Left ventricle myocardium superior (tissue), 1 donor: ENCODE data around the gene FHIT. TPM values are rescaled to one million over a fixed set of nuclear protein-coding genes. Genes with fewer than 3 reads are reported as not detected.

Experiments
- ATAC-seq: fragments of 200-7000 bp; cut with Tn5 transposase; one replicate; pipeline ENCODE4 v1.9.1; 2020; ENCODE audit warnings: mild to moderate bottlenecking, moderate library complexity
- DNase-seq: peaks from one replicate; pipeline ENCODE4 v3.0.0-alpha.2; 2020
- intact Hi-C: fragments of 100-400 bp; cut with micrococcal nuclease; formaldehyde crosslinking; loops from one replicate; pipeline ENCODE4 v1.11.0; 2022
- long read RNA-seq: library from polyadenylated mRNA; unstranded; transcript quantifications from one replicate; pipeline ENCODE4 v2.0.0, GENCODE V29; 2021
- total RNA-seq: library from RNA; stranded (reverse); fragmentation: NEBNext Ultra II Directional; extraction: Animal tissue kit (Norgen Biotek cat#: 25700); gene quantifications from one replicate; pipeline ENCODE4 v1.2.1, GENCODE V29; 2021
- donor health status: DM: no; HTN: yes; CAD: no; lungs with severe emphysema.

Gene FHIT
- total RNA-seq: 18.2 TPM
- long read RNA-seq, partial matches to known transcripts: 1 of 13 reads
- long read RNA-seq, other reads (novel, unspliced or antisense): 12 of 13 reads

GRCh38 chr3:61251174-61251972, at the start of gene FHIT:
FHIT (minus strand) TSS chr3:61251452.
- ATAC-seq (peak; percentile 98), DNase-seq (peak; percentile 96)
- intact Hi-C loops: no loop called here

- intact Hi-C loops: no loop called here
- DNase-seq: no peak
- no peak for ATAC-seq
Measured at GRCh38 chr3:61300786-61301185, 49.5 kb upstream of the FHIT start.

DNA sequence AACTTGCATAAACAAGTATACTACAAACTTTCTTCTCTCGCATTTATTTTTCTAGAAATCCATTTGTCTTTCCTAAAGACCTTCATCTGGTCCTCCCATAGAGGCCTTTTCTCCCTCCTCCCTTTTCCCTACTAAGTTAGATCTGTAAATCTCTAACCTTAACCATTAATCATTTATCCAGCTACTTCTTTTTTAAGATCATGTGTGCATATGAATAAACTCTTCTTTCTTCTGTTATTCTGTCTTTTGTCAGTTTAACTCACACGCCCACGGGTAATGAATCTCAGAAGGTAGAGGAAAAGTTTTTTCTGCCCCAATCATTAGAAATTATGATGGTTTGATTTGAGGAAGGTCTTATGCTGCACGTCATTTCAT, 48.7 kb upstream of the FHIT start:
- intact Hi-C loops: no loop called here
- ATAC-seq: no peak

DNA sequence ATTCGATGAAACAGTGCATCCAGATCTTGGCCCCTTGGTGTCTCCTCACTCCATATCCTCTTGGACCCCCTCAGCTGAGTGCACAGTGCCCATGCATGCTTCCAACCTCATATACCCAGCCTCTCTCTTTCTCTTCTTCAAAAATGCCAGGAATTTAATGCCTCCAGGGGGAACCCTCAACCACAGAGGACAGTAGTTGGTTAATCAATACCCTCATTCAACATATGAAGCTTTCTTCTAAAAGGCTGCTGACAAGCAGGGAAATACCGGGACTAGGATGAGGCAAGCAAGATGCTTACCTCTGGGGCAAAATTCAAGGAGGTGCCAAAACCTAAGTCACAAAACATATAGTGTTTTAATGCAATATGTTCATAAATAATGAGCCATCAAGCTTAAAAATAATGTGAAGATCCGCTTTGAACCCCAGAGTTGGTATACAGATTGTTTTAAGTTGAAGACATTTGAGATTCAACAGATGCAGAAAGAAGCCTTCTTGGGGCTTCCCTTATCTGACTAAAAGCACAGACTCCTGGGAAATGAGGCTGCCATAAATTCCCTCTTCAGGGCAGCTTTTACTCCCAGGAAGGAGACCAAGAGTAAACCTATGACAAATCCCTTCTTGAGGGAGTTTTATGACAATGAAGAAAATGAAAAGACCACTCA, 48.2 kb upstream of the FHIT start:
- intact Hi-C loops: no loop called here
- DNase-seq: no peak
- no peak for ATAC-seq

More for the DNA sequence above, 48.7 kb upstream of the FHIT start:
- DNase-seq: no peak

- DNase-seq (no peak), ATAC-seq (no peak)
- intact Hi-C loops: no loop called here
Measured at GRCh38 chr3:61297821-61298220, 46.6 kb upstream of the FHIT start.

GRCh38 chr3:61288446-61288845, 37.2 kb upstream of the FHIT start:
- no peak for ATAC-seq
- intact Hi-C loops: no loop called here
- no peak for DNase-seq

DNA sequence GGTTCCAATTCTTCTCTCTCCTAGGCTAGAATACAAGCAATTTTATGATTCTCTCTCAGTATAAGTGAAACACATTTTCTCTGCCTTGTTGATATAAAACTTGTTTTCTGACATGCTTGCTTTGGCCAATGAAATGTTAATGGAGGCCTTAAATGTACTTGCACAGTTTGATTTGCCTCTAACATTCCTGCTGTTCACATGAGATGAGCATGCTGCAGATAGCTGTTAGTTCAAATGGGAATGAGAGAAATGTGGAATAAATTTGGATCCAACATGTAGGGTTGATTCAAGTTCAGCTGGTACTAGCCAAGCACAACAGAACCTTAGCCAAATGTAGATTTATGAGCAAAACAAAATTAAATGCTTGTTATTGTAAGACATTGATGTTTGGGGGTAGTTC, 32.6 kb upstream of the FHIT start:
- intact Hi-C loops: no loop called here
- ATAC-seq: no peak

GRCh38 chr3:61278713-61279112, 27.5 kb upstream of the FHIT start:
- intact Hi-C loops: no loop called here
- ATAC-seq (no peak), DNase-seq (no peak)

More for the DNA sequence above, 32.6 kb upstream of the FHIT start:
- no peak for DNase-seq

DNA sequence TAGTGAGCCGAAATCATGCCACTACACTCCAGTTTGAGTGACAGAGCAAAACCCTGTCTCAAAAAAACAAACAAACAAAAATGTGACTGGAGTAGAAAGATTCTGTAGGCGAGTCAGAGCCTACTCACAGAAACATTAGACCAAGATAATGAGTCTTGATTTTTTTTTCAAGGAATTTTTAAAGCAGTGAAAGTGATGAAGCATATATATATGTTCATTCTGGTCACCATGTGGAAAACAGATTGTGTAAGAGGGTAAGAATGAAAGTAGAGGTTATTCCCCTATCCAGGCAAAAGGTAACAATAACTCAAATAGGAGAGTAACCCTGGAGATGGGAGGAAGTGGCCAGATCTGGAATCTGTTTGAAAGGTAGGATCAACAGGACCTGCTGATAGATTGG, 26.2 kb upstream of the FHIT start:
- intact Hi-C loops: no loop called here
- no peak for DNase-seq
- ATAC-seq: no peak

DNA sequence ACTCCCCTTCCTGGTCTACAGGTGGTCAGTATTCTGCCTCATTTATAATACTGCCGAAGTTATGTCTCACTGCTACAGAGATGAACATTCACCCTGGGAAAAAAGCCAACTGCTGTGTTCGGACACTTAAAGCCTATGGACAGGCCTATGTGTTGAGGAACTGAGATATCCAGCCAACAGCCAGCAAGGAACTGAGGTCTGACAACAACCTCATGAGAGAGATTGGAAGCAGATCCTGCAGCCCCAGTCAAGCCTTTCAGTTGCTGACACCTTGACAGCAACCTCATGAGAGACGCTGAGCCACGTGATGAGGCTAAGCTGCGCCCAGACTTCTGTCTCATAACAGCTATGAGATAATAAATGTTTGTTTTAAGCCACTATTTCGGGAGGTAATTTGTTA, 18.2 kb upstream of the FHIT start:
- ATAC-seq: peak; percentile 52
- intact Hi-C loops: no loop called here
- no peak for DNase-seq

DNA sequence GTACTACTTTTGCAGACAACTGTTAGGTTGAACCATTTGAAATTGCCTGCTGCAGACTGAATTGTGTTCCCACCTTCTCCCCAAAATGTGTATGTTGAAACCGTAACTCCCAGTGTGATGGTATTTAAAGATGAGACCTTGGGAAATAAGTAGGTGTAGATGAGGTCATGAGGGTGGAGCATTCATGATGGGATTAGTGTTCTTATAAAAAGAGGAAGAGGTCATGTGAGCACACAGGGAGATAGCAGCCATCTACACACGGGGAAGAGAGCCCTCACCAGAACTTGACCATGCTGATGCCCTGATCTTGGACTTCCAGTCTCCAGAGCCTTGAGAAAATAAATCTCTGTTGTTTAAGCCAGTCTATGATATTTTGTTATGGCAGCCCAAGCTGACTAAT, 17.4 kb upstream of the FHIT start:
- intact Hi-C loops: no loop called here
- DNase-seq: no peak

DNA sequence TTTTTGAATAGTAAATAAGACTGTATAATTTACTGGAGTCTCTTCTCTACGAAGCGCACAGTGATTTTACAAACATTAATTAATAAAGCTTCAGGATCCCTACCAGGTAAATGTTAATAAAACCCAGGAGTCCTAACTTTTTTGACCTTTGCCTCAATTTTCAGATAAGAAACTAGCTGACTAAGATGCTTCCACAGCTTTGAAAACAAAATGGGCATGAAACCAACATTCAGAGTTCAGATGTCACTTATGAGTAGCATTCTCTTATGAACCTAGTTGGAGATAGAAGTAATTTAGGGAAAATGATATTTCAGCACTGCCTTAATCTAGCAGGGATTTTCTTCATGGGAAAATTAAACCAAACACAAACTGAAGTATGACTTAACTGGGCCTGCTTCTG, 13.0 kb upstream of the FHIT start:
- ATAC-seq (no peak), DNase-seq (no peak)
- intact Hi-C loops: no loop called here

More for the DNA sequence above, 17.4 kb upstream of the FHIT start:
- ATAC-seq: no peak

- intact Hi-C loops: no loop called here
- DNase-seq (no peak), ATAC-seq (no peak)
Measured at GRCh38 chr3:61257148-61257547, 5.9 kb upstream of the FHIT start.

GRCh38 chr3:61253756-61254155, 2.5 kb upstream of the FHIT start:
- no peak for DNase-seq

GRCh38 chr3:61252836-61253235, 1.6 kb upstream of the FHIT start:
- ATAC-seq: no peak
- intact Hi-C loops: no loop called here

More at GRCh38 chr3:61253756-61254155, 2.5 kb upstream of the FHIT start:
- no peak for ATAC-seq
- intact Hi-C loops: no loop called here

GRCh38 chr3:61250784-61251173, 473 bp downstream of the FHIT start:
- intact Hi-C loops: no loop called here
- ATAC-seq: peak; percentile 46
- DNase-seq: peak; percentile 42

More at GRCh38 chr3:61252836-61253235, 1.6 kb upstream of the FHIT start:
- DNase-seq: no peak

- DNase-seq (no peak), ATAC-seq (no peak)
- intact Hi-C loops: no loop called here
Measured at GRCh38 chr3:61248496-61248895, 2.8 kb downstream of the FHIT start.

DNA sequence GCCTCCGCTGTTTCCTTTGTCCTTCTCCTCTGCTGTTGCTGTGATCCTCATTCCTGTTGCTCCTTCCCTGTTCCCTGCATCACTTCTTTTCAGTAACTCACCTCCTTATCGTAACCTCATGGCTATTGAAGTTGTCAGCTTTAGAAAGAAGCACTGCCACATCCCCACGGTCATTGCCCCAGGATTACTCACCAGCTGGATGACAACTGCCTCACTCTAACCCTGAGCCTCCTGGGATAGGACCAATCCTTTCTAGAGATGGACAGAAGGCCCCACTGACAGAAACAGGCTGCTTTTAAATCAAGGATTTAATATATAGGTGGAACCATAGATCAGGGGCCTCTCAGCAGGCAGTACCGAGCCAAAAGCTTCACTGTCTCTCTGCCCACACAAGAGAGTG, 4.1 kb downstream of the FHIT start:
- no peak for ATAC-seq
- DNase-seq: no peak
- intact Hi-C loops: no loop called here

DNA sequence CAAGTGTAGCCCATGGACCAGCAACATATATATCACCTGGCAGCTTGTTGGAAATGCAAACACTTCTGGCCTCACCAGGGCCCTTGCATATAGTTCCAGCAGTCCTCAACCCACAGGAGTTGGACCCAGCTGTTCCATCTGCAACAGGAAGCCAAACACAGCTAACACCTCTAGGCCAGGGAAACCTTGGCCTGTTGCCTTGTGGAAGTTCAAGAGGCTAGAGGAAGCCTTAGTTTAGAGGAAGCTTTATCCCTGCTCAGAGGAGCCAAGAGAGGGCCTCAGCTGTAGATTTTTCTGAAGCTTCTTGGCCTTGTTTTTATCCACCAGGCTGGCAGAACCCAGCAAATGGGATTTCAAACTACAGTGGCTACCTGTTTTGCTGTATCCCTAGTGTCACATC, 11.4 kb downstream of the FHIT start:
- intact Hi-C loops: no loop called here
- ATAC-seq (peak; percentile 89), DNase-seq (peak; percentile 33)

DNA sequence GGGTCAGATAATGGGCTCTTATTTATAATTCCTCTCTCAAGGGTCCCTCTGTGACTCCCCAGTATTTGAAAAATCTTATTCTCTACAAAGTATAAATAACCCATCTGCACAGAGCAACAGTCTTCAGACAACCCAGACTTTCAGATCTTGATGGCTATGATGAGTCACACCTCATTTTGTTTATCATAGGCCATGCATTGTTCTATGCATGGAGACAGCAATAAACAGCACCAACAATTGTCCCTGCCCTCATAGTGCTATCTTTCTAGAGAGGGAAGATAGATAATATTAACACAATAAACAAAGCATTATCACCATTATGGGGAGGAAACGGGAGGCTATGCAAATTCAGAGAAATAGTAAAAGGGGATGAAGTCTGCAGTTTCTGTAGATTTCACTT, 13.4 kb downstream of the FHIT start:
- no peak for ATAC-seq
- intact Hi-C loops: no loop called here

DNA sequence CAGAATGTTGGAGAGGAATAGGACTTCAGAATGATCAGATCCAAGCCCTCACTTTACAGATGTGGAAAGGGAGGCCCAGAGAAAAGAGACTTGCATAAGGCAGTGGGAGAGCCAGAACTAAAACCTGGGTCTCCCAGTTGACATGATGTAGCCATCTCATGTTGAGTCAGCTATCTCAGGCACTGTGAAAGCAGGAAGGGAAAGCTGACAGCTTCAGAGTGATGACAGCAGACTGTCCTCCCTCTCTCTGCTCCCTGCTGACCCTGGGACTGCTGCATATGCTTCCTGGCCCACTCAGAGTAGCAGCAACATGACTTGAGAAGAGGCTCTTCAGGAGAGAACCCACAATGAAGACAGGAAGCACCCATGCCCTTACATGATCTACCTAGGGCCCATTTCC, 14.7 kb downstream of the FHIT start:
- DNase-seq (no peak), ATAC-seq (peak; percentile 85)
- intact Hi-C loops: no loop called here

More for the DNA sequence above, 13.4 kb downstream of the FHIT start:
- DNase-seq: no peak
